GDM1 (cell line): ENCODE results near the gene KISS1R.

ENCODE experiments used
- DNase-seq: peaks from one replicate; lab custom pipeline; 2025; lab: John Stamatoyannopoulos, UW

KISS1R gene

DNA sequence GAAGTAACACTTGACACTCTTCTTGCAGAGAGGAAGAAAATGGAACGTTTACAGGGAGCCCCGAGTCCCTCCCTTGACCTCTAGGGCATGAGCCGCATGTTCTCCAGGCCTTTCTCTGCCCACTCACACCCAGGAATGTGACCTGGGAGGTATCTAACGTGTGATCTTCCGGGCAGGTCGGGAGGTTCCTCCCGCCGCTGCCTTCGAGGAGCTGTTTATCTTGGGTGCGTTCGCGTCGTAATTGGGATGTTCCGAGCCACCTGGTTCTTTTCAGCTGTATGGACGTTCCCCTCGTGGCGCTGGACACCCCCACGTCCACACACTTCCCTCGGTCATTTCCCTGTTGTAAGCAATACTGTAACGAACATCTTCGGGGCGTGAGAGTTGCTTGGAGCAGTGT lies 22.3 kb downstream of the KISS1R start:
- no peak for DNase-seq

DNA sequence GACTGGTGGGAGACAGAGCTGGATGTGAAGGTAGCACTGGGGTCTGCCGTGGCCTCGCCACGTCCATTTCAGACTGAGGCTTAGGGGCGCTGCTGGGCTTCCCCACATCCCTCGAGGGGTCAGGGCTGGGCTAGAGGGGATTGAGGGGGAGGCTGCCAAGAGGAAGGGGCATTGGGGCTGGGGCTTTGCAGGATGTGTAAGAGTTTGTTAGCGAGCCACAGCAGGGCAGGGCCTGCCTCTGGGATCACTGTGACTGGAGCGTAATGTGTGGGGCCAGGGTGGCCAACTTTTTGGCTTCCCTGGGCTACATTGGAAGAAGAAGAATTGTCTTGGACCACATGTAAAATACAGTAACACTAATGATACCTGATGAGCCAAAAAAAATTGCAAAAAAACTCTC lies 22.8 kb downstream of the KISS1R start:
- DNase-seq: no peak

DNA sequence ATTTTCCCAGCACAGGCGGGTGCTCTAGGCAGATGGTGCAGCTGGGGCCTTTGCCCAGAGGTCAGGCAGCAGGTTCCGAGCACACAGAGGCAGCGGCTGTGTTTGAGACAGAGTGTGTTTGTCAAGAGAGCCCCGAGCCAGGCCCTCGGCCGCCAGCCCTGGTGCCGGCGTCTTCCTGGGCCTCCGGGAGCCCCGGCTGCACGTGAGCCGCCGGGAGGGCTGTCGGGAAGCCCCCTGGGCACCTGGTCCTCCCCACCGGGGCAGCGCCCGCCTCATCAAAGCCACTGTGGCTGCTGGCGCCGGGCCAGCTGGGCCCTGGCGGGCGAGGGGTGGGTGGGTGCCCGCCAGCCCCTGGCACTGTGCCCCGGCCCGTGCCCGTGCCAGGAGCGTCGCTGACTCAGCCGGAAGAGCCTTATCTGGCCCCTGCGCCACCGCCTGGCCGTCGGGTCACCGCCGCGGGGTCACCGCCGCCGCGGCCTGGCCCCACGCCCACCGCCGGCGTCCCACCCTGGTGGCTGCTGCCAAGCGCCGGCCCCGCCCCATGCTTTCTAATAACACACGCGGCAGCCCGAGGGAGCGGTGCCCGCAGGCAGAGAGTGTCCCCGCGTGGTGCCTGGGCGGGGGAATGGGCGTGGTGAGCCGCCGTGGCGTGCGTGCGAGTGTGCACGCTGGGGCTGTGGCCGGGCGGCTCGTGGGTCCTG lies 23.6 kb downstream of the KISS1R start:
- DNase-seq: no peak

DNA sequence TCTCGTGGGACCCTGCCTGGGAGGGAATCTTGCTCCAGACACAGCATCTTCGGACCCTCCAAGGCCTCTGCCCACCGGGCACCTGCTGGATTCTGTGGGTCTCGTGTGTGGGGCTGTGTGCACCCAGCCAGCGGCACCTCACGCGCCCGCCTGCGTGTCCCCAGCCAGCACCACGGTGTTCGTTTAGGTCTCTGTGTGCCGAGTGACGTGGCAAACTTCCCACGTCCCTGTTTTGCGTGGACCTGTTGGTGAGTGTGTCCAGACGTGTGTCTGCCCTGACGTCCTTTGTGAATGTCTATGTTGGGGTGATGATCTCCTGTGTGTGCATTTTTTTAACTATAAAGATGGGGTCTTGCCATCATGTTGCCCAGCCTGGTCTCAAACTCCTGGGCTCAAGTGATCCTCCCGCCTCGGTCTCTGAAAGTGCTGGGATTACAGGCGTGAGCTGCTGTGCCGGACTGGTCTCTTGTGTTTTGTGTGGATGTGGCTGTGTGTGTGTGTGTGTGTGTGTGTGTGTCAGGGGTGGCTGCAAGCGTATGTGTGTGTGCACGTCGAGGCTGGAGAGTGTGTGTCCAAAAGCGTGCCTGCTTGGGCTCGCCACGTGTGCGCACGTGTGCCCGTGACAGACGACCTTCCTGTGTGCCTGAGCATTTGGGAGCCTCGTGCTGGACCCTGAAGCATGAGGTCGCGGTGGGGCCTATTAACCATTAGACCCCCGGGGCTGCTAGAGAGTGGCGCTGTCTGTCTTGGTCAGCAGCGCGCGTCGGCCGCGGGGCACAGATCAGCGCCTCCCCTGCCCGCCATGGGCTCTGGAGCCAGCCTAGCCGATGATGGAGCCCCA lies 24.4 kb downstream of the KISS1R start:
- DNase-seq: no peak

DNA sequence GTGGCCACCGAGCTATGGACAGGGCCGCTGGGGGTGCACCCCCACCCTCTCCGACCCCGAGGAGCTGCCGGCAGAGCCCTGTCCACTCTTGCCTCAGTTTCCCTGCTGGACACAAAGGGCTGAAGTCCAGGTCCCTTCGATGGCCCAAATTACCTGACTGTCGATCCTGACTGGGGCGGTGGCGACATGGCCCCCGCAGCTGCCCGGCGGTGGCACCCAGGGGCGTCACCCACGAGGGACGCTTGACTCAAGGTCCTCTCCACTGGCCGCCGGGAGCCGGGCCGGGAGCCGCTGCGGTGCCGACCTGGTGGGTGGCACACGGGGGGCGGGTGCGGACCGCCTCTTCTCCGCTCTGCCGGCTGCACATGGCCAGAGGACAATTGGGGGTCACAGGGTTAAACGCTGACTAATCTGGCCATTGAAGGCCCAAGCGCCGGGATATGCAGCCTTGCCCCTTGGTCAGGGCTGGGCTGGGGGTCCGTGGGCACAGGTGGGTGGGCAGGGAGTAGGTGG lies 25.1 kb downstream of the KISS1R start:
- DNase-seq: no peak

DNA sequence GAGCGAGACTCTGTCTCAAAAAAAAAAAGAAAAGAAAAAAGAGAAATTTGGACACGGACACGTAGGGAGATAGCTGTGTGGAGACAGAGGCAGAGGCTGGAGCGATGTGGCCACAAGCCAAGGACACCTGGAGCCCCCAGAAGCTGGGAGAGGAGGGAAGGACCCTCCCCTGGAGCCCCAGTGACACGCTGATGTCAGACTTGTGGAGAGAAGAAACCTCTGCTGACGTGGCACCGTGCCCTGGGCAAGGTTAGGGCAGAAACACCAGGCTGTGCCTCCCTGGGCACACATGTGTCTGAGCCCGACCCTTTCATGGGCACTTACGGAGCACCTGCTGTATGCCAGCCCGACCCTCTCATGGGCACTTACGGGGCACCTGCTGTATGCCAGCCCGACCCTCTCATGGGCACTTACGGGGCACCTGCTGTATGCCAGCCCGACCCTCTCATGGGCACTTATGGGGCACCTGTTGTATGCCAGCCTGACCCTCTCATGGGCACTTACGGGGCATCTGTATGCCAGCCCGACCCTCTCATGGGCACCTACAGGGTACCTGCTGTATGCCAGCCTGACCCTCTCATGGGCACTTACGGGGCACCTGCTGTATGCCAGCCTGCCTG lies 26.5 kb downstream of the KISS1R start:
- DNase-seq: no peak

DNA sequence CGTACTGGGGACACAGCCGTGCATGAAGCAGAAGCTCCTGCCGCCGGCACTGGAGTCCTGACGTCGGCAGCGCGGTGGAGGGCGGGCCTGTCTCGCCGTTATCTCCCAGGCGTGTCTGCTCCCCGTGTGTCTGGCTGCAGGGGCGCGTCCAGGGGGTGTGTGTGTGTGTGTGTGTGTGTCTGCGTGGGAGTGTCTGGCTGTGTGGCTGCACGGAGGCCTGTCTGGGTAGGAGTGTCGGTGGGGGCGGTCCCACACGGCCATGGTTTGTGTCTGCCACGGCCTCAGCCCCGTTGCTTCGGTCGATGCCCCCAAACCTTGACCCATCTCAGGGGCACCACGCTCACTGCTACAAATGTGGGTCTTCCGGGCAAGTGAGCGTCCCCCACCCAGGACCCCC lies 27.0 kb downstream of the KISS1R start:
- no peak for DNase-seq

DNA sequence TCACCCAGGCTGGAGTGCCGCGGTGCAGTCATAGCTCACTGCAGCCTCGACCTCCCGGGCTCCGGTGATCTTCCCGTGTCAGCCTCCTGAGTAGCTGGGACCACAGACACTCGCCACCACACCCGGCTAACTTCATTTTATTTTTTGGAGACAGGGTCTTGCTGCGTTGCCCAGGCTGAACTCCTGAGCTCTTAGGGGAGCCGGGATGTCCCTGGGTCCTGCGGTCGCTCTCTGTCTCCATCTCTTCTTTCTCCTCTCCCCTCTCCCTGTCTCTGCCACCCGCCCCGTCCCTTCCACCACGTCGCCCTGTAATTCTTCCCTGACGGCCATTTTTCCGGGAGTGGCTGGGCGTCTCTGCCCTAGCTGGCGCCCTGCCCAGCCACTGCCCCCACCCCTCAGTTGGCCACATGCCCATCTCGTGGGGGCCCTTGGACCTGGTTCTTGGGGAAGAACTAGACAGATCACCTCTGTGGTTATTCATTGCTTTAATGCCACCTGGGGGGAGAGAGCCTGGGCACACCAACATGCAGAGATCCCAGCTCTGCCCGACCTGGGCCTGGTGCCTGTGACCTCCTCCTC lies 27.6 kb downstream of the KISS1R start:
- no peak for DNase-seq

DNA sequence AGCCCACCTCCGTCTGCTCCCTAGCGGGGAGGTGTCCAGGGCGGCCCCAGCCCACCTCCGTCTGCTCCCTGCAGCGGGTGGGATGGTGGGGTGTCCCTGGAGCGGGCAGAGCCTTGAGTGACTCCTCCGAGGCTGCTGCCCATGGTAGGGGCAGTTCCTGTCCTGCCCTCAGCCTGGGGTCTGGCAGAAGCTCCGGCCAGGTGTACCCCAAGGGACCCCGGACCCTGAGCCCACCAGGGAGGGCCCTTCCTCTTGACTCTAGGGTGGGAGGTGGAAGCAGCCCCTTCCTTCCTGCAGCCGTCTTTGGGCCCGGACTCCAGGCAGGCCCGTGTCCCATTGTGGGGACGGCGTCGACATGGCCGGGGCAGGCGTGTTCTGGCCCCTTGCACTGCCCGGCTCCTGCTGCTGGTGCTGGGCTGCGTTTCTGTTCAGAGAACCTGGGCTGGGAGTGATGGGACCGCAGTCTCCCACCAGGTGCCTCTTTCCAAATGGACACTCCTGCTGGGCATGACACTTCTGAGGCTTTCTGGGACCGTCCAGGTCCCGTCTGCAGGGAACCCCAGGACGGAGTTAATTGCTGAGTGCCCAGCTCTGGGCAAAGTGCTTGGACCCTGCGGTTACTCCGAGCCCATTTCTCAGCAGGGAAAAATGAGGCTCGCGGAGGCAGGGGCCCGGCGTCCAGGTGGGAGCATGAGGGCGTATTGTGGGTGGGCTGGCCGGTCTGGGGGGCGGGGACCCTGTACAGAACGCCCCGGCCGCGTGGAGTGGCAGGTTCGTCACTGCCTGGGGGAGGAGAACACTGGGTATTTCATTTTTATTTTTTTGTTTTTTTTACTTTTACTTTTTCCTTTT lies 28.5 kb downstream of the KISS1R start:
- DNase-seq: no peak

DNA sequence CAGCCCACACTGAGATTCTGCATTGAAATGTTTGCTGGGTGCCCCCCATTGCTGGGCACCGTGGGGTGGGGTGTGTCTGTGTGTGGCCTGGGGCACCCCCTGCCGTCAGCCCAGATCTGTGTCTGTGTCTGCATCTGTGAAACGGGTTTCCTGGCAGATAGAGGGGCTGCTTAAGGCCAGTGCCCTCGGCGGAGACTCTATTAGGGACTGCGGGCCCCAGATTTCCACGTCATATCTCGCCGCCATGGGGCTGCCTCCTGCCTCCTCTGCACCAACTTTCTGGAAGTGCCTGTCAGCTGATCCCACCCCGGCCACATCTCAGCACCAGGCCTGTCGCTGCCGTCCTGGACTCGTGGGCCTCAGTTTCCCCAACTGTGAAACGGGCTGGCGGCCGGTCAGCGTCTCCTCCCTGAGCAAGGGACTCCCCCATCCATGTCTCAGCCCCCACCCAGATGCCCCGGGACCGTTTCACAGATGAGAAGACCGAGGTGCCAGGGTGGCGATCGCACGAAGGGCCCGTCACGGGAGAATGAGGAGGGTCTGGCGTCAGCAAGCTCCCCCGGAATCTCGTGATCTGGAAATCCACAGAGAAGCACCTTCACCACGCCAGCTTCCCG lies 30.1 kb downstream of the KISS1R start:
- DNase-seq: no peak

DNA sequence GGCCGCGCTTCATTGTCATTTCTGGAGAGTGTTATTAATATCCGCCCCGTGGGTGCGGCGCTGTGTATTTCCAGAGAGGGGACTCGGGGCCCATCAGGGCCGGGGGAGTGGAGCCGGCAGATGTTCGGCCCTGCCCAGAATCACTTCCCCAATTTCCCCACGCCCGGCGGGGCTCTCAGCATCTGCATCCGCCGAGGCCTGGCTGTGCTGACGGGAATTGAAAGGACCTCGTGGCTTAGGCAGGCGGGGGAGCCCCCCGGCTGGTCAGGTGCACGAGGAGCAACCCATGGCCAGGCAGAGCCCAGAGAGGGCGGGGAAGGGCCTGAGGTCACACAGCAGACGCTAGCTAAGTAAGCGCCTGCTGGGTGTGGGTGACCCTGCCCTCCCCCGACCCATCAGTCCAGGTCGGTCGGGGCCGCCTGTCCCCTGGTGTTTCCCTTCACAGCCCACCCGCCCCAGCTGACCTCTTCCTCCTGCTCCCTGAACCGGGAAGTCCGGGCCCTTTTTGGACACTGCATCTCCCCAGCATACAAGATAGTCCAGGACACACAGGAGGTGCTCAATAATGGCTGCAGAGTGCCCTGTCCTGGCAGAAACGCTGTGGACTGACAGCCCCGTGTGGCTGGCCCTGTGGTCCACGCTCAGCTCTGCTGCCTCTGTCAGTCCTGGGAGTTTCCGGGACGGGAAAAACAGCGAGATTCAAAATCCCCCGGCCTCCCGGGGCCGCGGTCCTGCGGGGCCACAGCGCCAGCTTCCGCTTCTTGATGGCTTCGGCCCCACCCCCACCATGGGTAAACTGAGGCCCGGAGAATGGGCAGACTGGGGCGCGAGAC lies 30.8 kb downstream of the KISS1R start:
- no peak for DNase-seq

DNA sequence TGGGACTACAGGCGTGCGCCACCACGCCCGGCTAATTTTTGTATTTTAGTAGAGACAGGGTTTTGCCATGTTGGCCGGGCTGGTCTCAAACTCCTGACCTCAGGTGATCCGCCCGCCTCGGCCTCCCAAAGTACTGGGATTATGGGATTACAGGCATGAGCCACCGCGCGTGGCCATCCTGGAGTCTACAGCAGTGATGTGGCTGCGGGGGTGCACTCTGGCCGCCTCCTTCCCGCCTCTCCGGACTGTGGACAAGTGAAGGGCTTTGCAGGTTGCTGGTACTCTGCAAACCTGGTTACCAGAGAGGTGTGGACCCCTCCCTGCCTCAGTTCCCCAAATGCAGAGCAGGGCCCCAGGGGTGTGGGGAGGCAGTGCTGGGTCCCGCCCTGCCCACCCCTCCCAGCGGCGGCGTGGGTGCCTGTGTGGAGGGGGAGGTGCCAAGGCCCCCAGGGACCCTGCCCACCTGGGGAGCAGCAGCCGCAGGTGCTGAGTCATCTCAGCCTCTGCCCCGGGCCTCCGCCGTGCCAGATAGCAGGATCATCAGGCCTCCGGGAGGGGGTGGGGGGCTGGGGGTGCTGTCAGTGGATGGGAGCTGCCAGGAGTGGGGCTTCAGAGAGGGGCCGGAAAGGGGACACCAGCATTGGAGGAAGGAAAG lies 31.8 kb downstream of the KISS1R start:
- DNase-seq: no peak

DNA sequence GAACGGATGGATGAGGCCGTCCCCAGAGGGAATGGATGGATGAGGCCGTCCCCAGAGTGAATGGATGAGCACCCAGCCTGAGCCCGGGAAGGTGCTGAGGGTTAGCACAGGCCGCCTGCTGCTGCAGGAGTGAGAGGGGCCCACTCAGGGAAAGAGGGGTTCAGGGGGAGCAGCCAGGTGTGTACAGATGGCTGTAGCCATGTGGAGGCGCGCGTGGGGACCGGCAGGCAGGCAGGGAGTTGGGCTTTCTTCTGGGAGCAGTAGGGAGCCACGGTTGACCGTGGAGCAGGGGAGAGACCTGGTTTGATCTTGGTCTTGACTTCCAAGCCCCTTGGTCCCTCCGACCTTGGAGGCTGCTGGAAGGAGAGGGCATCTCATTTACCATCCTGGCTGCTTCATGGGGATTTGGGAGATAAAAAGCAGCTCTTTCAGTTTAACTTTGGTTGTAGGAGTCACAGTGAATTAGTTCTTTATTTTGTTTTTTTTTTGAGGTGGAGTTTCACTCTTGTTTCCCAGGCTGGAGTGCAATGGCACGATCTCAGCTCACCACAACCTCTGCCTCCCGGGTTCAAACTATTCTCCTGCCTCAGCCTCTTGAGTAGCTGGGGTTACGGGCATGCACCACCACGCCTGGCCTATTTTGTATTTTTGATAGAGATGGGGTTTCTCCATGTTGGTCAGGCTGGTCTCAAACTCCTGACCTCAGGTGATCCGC lies 33.4 kb downstream of the KISS1R start:
- DNase-seq: no peak

DNA sequence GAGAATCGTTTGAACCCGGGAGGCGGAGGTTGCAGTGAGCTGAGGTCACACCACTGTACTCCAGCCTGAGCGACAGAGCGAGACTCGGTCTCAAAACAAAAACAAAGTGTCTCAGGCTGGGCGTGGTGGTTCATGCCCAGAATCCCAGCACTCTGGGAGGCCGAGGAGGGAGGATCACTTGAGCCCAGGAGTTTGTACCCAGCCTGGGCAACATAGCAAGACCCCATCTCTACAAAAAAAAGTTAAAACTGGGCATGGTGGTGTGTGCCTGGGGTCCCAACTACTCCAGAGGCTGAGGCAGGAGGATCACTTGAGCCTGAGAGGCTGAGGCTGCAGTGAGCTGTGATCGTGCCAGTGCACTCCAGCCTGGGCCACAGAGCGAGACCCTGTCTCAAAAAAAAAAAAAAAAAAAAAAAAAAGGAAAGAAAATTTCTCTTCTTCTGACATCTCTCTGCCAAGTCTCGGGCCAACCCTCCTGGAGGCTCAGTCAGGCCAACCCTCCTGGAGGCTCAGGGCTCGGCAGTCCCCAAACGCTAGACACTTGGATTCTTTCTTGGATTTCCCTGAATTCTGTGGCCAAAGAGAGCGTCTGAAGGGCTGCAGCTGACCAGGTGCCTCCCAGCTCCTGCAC lies 35.0 kb downstream of the KISS1R start:
- no peak for DNase-seq

DNA sequence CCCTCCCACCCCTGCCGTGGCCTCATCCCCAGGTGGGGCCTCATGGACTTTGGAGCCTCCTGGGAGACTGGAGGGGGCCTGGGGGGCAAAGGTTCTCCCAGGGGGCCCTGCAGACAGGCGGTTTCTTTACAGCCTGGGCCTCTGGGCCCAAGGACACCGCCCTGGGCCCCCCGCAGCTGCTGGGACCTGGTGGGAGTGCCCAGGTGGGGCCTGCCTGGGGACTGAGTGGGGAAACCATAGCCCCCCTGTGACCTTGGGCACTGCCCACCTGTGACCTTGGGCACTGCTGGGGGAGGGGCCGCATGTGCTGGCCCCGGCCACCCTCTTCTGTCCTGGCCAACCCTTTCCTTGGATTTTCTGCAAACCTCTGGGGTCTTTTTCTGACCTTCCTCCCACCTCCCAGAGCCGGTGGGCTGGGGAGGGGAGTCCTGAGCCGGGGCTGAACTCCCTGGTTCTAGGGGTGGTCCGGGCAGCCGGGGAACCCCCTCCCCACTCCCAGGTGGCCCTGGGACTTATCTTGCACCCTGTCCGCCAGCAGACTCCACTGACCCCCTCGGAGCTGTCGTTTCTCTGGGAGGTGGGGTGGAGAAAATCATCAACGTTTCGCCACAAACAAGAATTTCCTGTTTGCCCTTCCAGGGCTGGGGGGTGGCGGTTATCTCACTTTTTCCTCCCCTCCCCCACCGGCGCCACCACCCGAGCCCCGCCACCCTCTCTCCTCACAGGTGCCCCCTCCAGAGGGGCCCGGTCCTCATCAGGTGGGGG lies 35.7 kb downstream of the KISS1R start:
- DNase-seq: no peak

DNA sequence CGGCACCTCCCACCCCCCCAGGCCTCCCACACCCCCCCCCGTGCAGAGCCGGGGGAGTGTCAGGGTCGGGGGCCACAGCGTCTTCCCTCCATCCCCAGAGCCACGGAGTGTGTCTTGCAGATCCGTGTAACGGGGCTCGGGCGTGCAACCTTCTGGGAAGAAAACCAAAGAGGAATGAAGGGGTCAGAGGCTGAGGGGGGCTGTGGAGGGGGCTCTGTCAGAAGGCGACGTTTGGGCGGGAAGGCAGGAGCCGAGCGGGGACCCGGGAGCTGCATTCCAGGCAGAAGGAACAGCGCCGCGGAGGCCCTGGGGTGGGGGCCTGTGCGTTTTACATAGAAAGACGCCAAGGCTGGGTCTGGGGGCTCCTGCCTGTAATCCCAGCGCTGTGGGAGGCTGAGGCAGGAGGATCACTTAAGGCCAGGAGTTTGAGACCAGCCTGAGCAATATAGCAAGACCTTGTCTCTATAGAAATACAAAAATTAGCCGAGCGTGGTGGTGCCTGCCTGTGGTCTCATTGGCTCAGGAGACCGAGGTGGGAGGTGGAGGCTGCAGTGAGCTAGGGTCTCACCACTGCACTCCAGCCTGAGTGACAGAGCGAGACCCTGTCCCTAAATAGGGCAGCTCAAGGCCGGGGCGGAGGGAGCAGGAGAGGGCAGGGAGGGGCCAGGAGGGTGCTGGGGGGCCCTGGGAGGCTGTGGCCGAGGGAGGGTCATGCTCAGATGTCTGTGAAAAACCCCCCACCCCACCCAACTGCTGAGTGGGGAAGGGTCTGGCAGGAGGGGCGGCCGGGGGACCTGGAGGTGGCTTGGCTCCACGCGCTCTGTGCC lies 36.5 kb downstream of the KISS1R start:
- no peak for DNase-seq

DNA sequence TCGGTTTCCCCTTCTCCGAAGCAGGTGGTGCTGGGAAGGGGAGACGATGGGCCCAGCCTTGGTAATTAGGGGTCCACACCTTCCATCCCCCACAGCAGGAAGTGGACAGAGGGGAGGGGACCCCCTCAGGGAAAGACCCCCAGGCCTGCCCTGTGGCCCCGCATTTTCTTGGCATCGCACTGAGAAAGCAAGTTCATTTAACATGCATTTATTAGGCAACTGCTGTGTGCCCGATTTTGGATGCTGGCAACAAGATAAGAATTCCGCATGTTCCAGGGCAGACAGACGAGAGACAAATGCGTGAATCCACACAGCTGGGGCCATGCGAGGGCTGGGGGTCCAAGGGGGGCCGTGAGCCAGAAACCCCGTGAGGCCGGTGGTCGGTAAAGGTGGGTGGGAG lies 37.1 kb downstream of the KISS1R start:
- DNase-seq: no peak
